Vagina (tissue), 2 donors: Measurements from ENCODE around the gene LOC128125822.

Experiments
- POLR2A ChIP-seq, 2 donors: fragments of 450-650 bp; IDR thresholded peaks; one replicate each; pipeline ENCODE4 v1.6.1; 2017; ENCODE audit warnings: antibody characterized with exemption in 2 of 2, mild to moderate bottlenecking in 2 of 2, moderate library complexity in 2 of 2
- POLR2AphosphoS5 ChIP-seq, 2 donors: sonication (generic); formaldehyde crosslinking; IDR thresholded peaks; one replicate each; pipeline ENCODE4 v1.9.0; 2017; ENCODE audit warnings: antibody characterized with exemption in 2 of 2, mild to moderate bottlenecking in 2 of 2, low read depth in 1 of 2; ENCODE audit not compliant: insufficient read depth in 1 of 2
- TF ChIP-seq, protein P1 (sequence below), 3 experiments: fragments of 450-650 bp in 2 of 3; fragments of 200-600 bp in 1 of 3; sonication (generic) in 1 of 3; IDR thresholded peaks; one replicate each; pipeline ENCODE4 v1.5.1; 2017 to 2019; ENCODE audit warnings: antibody characterized with exemption in 3 of 3, mild to moderate bottlenecking in 2 of 3, moderate library complexity in 2 of 3

DNA sequence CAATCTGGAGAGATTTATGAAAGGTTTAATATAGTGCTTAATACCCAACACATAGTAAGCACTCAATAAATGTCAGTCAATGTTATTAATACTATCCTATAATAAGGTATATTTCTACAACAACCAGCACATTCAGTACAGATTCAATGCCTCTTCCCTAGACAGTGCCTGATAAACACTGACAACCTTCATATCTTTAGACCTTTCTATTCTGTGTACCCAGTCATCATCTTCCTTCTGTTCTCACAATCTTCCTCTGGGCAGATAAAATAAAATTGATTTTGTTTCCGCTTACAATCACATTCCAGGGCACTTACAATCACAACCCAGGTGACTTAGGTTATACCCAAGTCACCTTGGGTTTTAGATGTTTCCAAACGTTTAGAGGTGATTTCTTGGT, 11.0 kb upstream of the LOC128125822 start:
- TF ChIP-seq, protein P1, sequence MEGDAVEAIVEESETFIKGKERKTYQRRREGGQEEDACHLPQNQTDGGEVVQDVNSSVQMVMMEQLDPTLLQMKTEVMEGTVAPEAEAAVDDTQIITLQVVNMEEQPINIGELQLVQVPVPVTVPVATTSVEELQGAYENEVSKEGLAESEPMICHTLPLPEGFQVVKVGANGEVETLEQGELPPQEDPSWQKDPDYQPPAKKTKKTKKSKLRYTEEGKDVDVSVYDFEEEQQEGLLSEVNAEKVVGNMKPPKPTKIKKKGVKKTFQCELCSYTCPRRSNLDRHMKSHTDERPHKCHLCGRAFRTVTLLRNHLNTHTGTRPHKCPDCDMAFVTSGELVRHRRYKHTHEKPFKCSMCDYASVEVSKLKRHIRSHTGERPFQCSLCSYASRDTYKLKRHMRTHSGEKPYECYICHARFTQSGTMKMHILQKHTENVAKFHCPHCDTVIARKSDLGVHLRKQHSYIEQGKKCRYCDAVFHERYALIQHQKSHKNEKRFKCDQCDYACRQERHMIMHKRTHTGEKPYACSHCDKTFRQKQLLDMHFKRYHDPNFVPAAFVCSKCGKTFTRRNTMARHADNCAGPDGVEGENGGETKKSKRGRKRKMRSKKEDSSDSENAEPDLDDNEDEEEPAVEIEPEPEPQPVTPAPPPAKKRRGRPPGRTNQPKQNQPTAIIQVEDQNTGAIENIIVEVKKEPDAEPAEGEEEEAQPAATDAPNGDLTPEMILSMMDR (IDR thresholded peaks at IDR 0.05): no peak
- TF ChIP-seq POLR2AphosphoS5 (IDR thresholded peaks at IDR 0.05; ENCODE audit: insufficient read depth in 1 of 2, low read depth in 1 of 2) (no peak), POLR2A (IDR thresholded peaks at IDR 0.05) (no peak)
